Right atrium auricular region (tissue), 2 donors: ENCODE results near the gene HSFX3. TPM values are rescaled to one million over a fixed set of nuclear protein-coding genes. Genes with fewer than 3 reads are reported as not detected.

Source experiments
- DNase-seq: peaks from one replicate; pipeline ENCODE4 v3.0.0-alpha.2; 2019; ENCODE audit warnings: low spot score
- H3K27ac ChIP-seq, 2 donors: fragments of 200-600 bp; sonication (generic); 1 replicate in 1 of 2; 2 replicates in 1 of 2; pipeline ENCODE4 v1.5.1; 2016 to 2019
- H3K27me3 ChIP-seq, 2 donors: fragments of 200-600 bp; sonication (generic); one replicate each; pipeline versions ENCODE4 v1.5.1 to v1.6.0; 2017 to 2019
- H3K36me3 ChIP-seq: fragments of 200-600 bp; sonication (generic); one replicate; pipeline ENCODE4 v1.5.1; 2016
- H3K4me1 ChIP-seq, 2 donors: fragments of 200-600 bp; sonication (generic); one replicate each; pipeline versions ENCODE4 v1.5.1 to v1.6.0; 2017 to 2019
- H3K4me3 ChIP-seq, 2 donors: fragments of 200-600 bp; sonication (generic); 1 replicate in 1 of 2; 2 replicates in 1 of 2; pipeline ENCODE4 v1.5.1; 2017 to 2019; ENCODE audit warnings: mild to moderate bottlenecking in 1 of 2, moderate library complexity in 1 of 2
- H3K9me3 ChIP-seq, 2 donors: fragments of 200-600 bp; sonication (generic); one replicate each; pipeline ENCODE4 v1.5.1; 2019
- CTCF ChIP-seq, 2 donors: fragments of 200-600 bp; sonication (generic); IDR thresholded peaks; one replicate each; pipeline ENCODE4 v1.5.1; 2019; ENCODE audit warnings: antibody characterized with exemption in 2 of 2
- total RNA-seq, 2 donors: library from RNA; depleted of rRNA; stranded (reverse); fragments of >200 nt; gene quantifications; one replicate each; pipeline ENCODE4 v1.1.0, GENCODE V29; 2016

The HSFX3 gene
- total RNA-seq, 2 donors from 2014 or later = not detected

DNA sequence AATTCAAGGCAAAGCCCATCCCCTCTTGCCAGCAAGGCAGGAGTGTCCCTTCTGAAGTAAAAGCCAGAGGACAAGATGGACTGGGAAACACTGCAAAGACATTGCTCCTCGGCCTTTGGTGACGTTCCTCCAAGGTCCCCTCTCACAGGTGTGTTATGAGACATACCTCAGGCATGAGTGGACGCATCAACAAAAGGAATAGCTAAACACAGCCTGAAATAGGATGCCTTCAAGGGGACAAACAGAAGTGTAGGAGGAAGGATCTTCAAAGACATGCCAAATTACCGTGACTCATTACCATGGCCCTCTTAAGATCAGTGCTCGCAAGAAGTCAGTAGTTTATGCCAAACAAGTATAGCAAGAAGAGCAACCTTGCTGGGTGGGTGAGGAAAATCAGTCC lies 38.6 kb downstream of the HSFX3 start:
- Histone ChIP-seq H3K36me3 (no peaks in the 10 kb centered on the region), H3K27me3 (no peaks in the 10 kb centered on the region), H3K9me3 (no peaks in the 10 kb centered on the region), H3K27ac (no peak overlapping the region), H3K4me1 (no peaks in the 10 kb centered on the region), H3K4me3 (no peak overlapping the region)
- no peak for TF ChIP-seq CTCF (IDR thresholded peaks at IDR 0.05)
- DNase-seq = no peak

DNA sequence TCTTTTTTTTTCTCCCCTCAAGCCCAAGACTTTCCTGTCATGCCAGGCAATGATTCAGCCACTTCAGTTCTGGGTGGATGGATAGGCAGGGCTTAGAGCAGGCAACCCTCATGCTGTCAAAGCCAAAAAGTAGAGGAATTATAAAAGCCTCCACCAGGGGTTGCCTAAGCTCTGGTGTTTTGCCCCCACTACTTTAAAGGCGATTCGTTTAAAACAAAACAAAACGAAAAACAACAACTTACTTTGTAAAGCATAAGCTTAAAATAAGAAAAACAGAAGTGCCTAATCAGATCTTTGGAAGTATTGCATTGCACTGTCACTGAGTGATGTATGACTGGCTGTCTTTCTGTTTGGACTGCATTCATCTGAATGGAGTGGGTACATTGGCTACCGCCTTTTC lies 39.3 kb downstream of the HSFX3 start:
- peaks cover 0 to 4% of the 10 kb centered on the region in 2 donors for H3K4me1 ChIP-seq
- no peak for TF ChIP-seq CTCF (IDR thresholded peaks at IDR 0.05)
- H3K27me3 ChIP-seq = no peaks in the 10 kb centered on the region
- H3K36me3 ChIP-seq = no peaks in the 10 kb centered on the region
- H3K27ac ChIP-seq = no peak overlapping the region
- H3K4me3 ChIP-seq = no peak overlapping the region
- no peak for DNase-seq
- no peaks in the 10 kb centered on the region for H3K9me3 ChIP-seq

- H3K9me3 ChIP-seq = no peaks in the 10 kb centered on the region
- peaks cover 0 to 5% of the 10 kb centered on the region in 2 donors for H3K4me1 ChIP-seq
- no peaks in the 10 kb centered on the region for H3K27me3 ChIP-seq
- no peak for TF ChIP-seq CTCF (IDR thresholded peaks at IDR 0.05)
- no peaks in the 10 kb centered on the region for H3K36me3 ChIP-seq
- no peak overlapping the region for H3K4me3 ChIP-seq
- H3K27ac ChIP-seq = no peak overlapping the region
- DNase-seq = no peak
These were observed 41.3 kb downstream of the HSFX3 start for GRCh38 chrX:149508467-149508866.

DNA sequence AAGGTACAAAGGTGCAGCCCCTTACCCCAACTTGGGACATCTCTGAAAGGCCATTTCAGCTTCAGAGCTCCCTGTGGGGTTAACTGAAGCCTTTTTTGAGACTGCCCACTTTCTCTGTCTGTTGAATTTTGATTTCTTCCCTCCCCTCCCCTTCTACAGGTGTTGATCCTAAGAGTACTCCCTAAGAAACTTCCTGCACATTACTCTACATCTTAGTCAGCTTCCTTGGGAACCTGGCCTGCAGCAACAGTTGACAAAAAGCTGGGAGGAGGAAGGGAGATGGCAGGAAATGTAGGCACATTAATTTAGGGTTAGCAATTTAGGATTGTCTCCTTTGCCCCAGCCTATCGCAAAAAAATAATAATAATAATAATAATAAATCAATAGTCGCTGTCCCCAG lies 43.4 kb downstream of the HSFX3 start:
- H3K27me3 ChIP-seq = no peaks in the 10 kb centered on the region
- no peak overlapping the region for H3K27ac ChIP-seq
- no peak for TF ChIP-seq CTCF (IDR thresholded peaks at IDR 0.05)
- no peaks in the 10 kb centered on the region for H3K9me3 ChIP-seq
- DNase-seq = no peak
- no peaks in the 10 kb centered on the region for H3K36me3 ChIP-seq
- no peak overlapping the region for H3K4me3 ChIP-seq
- H3K4me1 ChIP-seq = peaks cover 0 to 5% of the 10 kb centered on the region in 2 donors

DNA sequence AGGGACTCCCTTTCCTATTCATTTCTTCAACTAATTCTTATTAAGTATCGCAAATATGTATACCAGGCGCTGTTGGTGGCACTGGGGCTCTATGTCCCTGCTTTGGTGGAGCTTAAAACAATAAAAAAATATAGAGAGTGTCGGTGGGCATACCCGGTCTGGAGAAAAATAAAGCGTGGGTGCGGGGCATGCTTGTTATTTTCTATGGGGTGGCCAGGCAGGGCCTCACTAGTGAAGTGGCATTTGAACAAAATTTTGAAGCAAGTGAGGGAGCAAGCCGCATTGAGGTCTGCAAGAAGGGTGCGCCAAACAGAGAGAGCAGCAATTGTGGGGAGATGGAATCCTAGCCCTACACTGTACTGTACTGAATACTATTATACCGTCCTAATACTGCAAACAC lies 44.1 kb downstream of the HSFX3 start:
- no peak for TF ChIP-seq CTCF (IDR thresholded peaks at IDR 0.05)
- Histone ChIP-seq H3K9me3 (no peaks in the 10 kb centered on the region), H3K27ac (peak overlapping the region; percentile 89), H3K4me1 (peaks cover 0 to 5% of the 10 kb centered on the region in 2 donors), H3K36me3 (no peaks in the 10 kb centered on the region), H3K4me3 (peak overlapping the region in 1 of 2 donors; percentile 65), H3K27me3 (no peaks in the 10 kb centered on the region)
- DNase-seq = no peak

- DNase-seq = peak; percentile 90
- peak within 1 kb of the TSS; percentile 62 to 65 for H3K4me3 ChIP-seq
- no peaks in the 10 kb centered on the region for H3K36me3 ChIP-seq
- H3K27me3 ChIP-seq = no peaks in the 10 kb centered on the region
- peak within 1 kb of the TSS; percentile 89 for H3K27ac ChIP-seq
- H3K4me1 ChIP-seq = peaks cover 0 to 5% of the 10 kb centered on the region in 2 donors
- no peaks in the 10 kb centered on the region for H3K9me3 ChIP-seq
- TF ChIP-seq CTCF (IDR thresholded peaks at IDR 0.05) = no peak
These were observed 44.6 kb downstream of the HSFX3 start, which contains the start of gene IDS for GRCh38 chrX:149504915-149505651. Gene IDS, minus strand, starts transcription at chrX:149505306. Its CDS starts 169 bp downstream, at chrX:149505137.
